Measurements from ENCODE around the gene NEU2. TPM values are rescaled to one million over a fixed set of nuclear protein-coding genes. Genes with fewer than 3 reads are reported as not detected.

NEU2 gene
- total RNA-seq, 1 donor from 2014 or later, result not detected

- Mint-ChIP-seq H3K27ac (no peak overlapping the region), H3K36me3 (ENCODE audit: low read depth) (peaks cover 35% of the 10 kb centered on the region), H3K4me3 (no peak overlapping the region), H3K4me1 (peaks cover 48% of the 10 kb centered on the region), H3K27me3 (no peaks in the 10 kb centered on the region), H3K9me3 (peaks cover 2% of the 10 kb centered on the region)
- CTCF ChIA-PET, result interaction anchor here (1.3 to 2.8 kb wide), 4 partner anchors 7 to 24 kb away, joined by 4 to 24 read pairs (median 6); partner anchors contain the start of gene INPP5D
- no peak for TF ChIP-seq CTCF (IDR thresholded peaks at IDR 0.05)
- no peak for ATAC-seq (ENCODE audit: low read depth)
- DNase-seq, result no peak
- intact Hi-C loops (cut with micrococcal nuclease), result loop anchor here (1.0 to 5.0 kb wide), 6 partner anchors 9 to 66 kb away; no protein-coding TSS in a partner anchor
- POLR2A ChIA-PET, result interaction anchor here (0.7 to 4.7 kb wide), 9 partner anchors 7 to 638 kb away, joined by 3 to 113 read pairs (median 13); partner anchors contain the start of gene INPP5D
Observed at GRCh38 chr2:233076749-233077148, 44.3 kb downstream of the NEU2 start.

- Mint-ChIP-seq H3K4me1 (peaks cover 71% of the 10 kb centered on the region), H3K36me3 (ENCODE audit: low read depth) (peaks cover 49% of the 10 kb centered on the region), H3K9me3 (no peaks in the 10 kb centered on the region), H3K27me3 (no peaks in the 10 kb centered on the region), H3K27ac (peak overlapping the region; percentile 98), H3K4me3 (peak overlapping the region; percentile 70)
- ATAC-seq (ENCODE audit: low read depth) (no peak), DNase-seq (no peak)
- POLR2A ChIA-PET, result interaction anchor here (0.5 to 13.1 kb wide), 8 partner anchors 10 to 274 kb away, joined by 3 to 319 read pairs (median 6); partner anchors contain the start of gene INPP5D
- intact Hi-C loops (cut with micrococcal nuclease), result loop anchor here (1.0 to 5.0 kb wide), 2 partner anchors 9 to 63 kb away; no protein-coding TSS in a partner anchor
- CTCF ChIA-PET, result no interaction called here
- no peak for TF ChIP-seq CTCF (IDR thresholded peaks at IDR 0.05)
Observed at GRCh38 chr2:233079473-233079877, 47.0 kb downstream of the NEU2 start.

GRCh38 chr2:233079953-233080835 lies 47.7 kb downstream of the NEU2 start:
- Mint-ChIP-seq H3K9me3 (no peaks in the 10 kb centered on the region), H3K4me3 (peak overlapping the region; percentile 64), H3K4me1 (peaks cover 78% of the 10 kb centered on the region), H3K27me3 (no peaks in the 10 kb centered on the region), H3K27ac (peak overlapping the region; percentile 98), H3K36me3 (ENCODE audit: low read depth) (peaks cover 53% of the 10 kb centered on the region)
- no peak for DNase-seq
- no peak for TF ChIP-seq CTCF (IDR thresholded peaks at IDR 0.05)
- ChIA-PET CTCF (interaction anchor here (4.6 to 4.8 kb wide), 2 partner anchors 19 to 20 kb away, joined by 23 to 32 read pairs; partner anchors contain the start of gene INPP5D), POLR2A (interaction anchor here (0.5 to 13.1 kb wide), 11 partner anchors 10 to 273 kb away, joined by 3 to 319 read pairs (median 5); partner anchors contain the start of gene INPP5D)
- no peak for ATAC-seq (ENCODE audit: low read depth)
- intact Hi-C loops (cut with micrococcal nuclease), result loop anchor here (1.0 to 5.0 kb wide), 2 partner anchors 10 to 62 kb away; no protein-coding TSS in a partner anchor

GRCh38 chr2:233080836-233081229 lies 48.4 kb downstream of the NEU2 start:
- ChIA-PET POLR2A (interaction anchor here (0.7 to 13.1 kb wide), 7 partner anchors 11 to 58 kb away, joined by 3 to 319 read pairs (median 5); partner anchors contain the start of gene INPP5D), CTCF (interaction anchor here (4.6 to 4.8 kb wide), 2 partner anchors 19 to 20 kb away, joined by 23 to 32 read pairs; partner anchors contain the start of gene INPP5D)
- intact Hi-C loops (cut with micrococcal nuclease), result no loop called here

More at GRCh38 chr2:233080836-233081229, 48.4 kb downstream of the NEU2 start:
- Mint-ChIP-seq H3K27ac (peak overlapping the region; percentile 98), H3K4me3 (peak overlapping the region; percentile 64), H3K36me3 (ENCODE audit: low read depth) (peaks cover 59% of the 10 kb centered on the region), H3K4me1 (peaks cover 85% of the 10 kb centered on the region), H3K9me3 (no peaks in the 10 kb centered on the region), H3K27me3 (no peaks in the 10 kb centered on the region)
- TF ChIP-seq CTCF (IDR thresholded peaks at IDR 0.05), result no peak
- no peak for DNase-seq
- no peak for ATAC-seq (ENCODE audit: low read depth)
